Upper lobe of right lung (tissue), 1 donor: ENCODE data around the gene CDAN1. TPM values are rescaled to one million over a fixed set of nuclear protein-coding genes. Genes with fewer than 3 reads are reported as not detected.

Experiments used
- ATAC-seq: fragments of 200-7000 bp; cut with Tn5 transposase; one replicate; pipeline ENCODE4 v1.9.1; 2020; ENCODE audit warnings: mild to moderate bottlenecking, moderate library complexity
- DNase-seq: peaks from one replicate; pipeline ENCODE4 v3.0.0-alpha.2; 2020
- H3K27ac ChIP-seq: fragments of 200-600 bp; one replicate; pipeline ENCODE4 v1.8.0; 2022
- H3K27me3 ChIP-seq: fragments of 200-600 bp; one replicate; pipeline ENCODE4 v1.8.0; 2022; ENCODE audit warnings: mild to moderate bottlenecking
- H3K36me3 ChIP-seq: fragments of 200-600 bp; one replicate; pipeline ENCODE4 v1.8.0; 2022
- H3K4me1 ChIP-seq: fragments of 200-600 bp; one replicate; pipeline ENCODE4 v1.8.0; 2022
- H3K4me3 ChIP-seq: fragments of 200-600 bp; one replicate; pipeline ENCODE4 v1.8.0; 2022; ENCODE audit warnings: mild to moderate bottlenecking
- H3K9me3 ChIP-seq: fragments of 200-600 bp; one replicate; pipeline ENCODE4 v1.8.0; 2022
- CTCF ChIP-seq: fragments of 200-600 bp; IDR thresholded peaks from one replicate; pipeline ENCODE4 v1.8.0; 2022; ENCODE audit warnings: antibody characterized with exemption
- intact Hi-C: fragments of 100-400 bp; cut with DNase I; formaldehyde crosslinking; loops from one replicate; pipeline ENCODE4 v1.11.0; 2022
- total RNA-seq: library from RNA; stranded (reverse); fragmentation: NEBNext Ultra II Directional; extraction: Animal tissue kit (Norgen Biotek cat#: 25700); gene quantifications from one replicate; pipeline ENCODE4 v1.2.1, GENCODE V29; 2021
- donor health status: DM: no; HTN: yes; CAD: no; lungs with severe emphysema.

Gene CDAN1
- total RNA-seq, 1 donor from 2014 or later, result 13.5 TPM

- no peak for TF ChIP-seq CTCF
- no peak for DNase-seq
- H3K27ac ChIP-seq, result no peak overlapping the region
- H3K36me3 ChIP-seq, result peaks cover 93% of the 10 kb centered on the region
- no peak for ATAC-seq
- H3K4me1 ChIP-seq, result peaks cover 4% of the 10 kb centered on the region
- H3K4me3 ChIP-seq, result no peak overlapping the region
- H3K9me3 ChIP-seq, result no peaks in the 10 kb centered on the region
- intact Hi-C loops, result no loop called here
- no peaks in the 10 kb centered on the region for H3K27me3 ChIP-seq
Observed at GRCh38 chr15:42723068-42723467, 13.9 kb downstream of the CDAN1 start.

- Histone ChIP-seq H3K9me3 (no peaks in the 10 kb centered on the region), H3K4me1 (no peaks in the 10 kb centered on the region), H3K27me3 (no peaks in the 10 kb centered on the region), H3K36me3 (peaks cover 82% of the 10 kb centered on the region), H3K27ac (no peak overlapping the region), H3K4me3 (no peak overlapping the region)
- intact Hi-C loops, result no loop called here
- DNase-seq, result no peak
- no peak for TF ChIP-seq CTCF
- no peak for ATAC-seq
Observed at GRCh38 chr15:42721916-42722315, 15.0 kb downstream of the CDAN1 start.

GRCh38 chr15:42721016-42721415, 15.9 kb downstream of the CDAN1 start:
- Histone ChIP-seq H3K27me3 (no peaks in the 10 kb centered on the region), H3K27ac (no peak overlapping the region), H3K4me3 (no peak overlapping the region), H3K9me3 (no peaks in the 10 kb centered on the region), H3K4me1 (no peaks in the 10 kb centered on the region), H3K36me3 (peaks cover 73% of the 10 kb centered on the region)
- intact Hi-C loops, result no loop called here
- no peak for DNase-seq
- ATAC-seq, result no peak
- TF ChIP-seq CTCF, result no peak

GRCh38 chr15:42720071-42720470, 16.9 kb downstream of the CDAN1 start:
- intact Hi-C loops, result no loop called here
- H3K9me3 ChIP-seq, result no peaks in the 10 kb centered on the region
- no peak for DNase-seq
- H3K27ac ChIP-seq, result no peak overlapping the region
- H3K4me1 ChIP-seq, result no peaks in the 10 kb centered on the region
- no peaks in the 10 kb centered on the region for H3K27me3 ChIP-seq
- no peak for TF ChIP-seq CTCF
- ATAC-seq, result no peak
- peaks cover 64% of the 10 kb centered on the region for H3K36me3 ChIP-seq
- no peak overlapping the region for H3K4me3 ChIP-seq

- Histone ChIP-seq H3K27me3 (no peaks in the 10 kb centered on the region), H3K36me3 (peaks cover 53% of the 10 kb centered on the region), H3K4me3 (no peak overlapping the region), H3K9me3 (no peaks in the 10 kb centered on the region), H3K27ac (no peak overlapping the region), H3K4me1 (no peaks in the 10 kb centered on the region)
- no peak for TF ChIP-seq CTCF
- intact Hi-C loops, result no loop called here
- ATAC-seq (no peak), DNase-seq (no peak)
Observed at GRCh38 chr15:42719043-42719442, 17.9 kb downstream of the CDAN1 start.

GRCh38 chr15:42716626-42717025, 20.3 kb downstream of the CDAN1 start:
- H3K4me1 ChIP-seq, result no peaks in the 10 kb centered on the region
- H3K4me3 ChIP-seq, result no peak overlapping the region
- DNase-seq, result no peak

More at GRCh38 chr15:42716626-42717025, 20.3 kb downstream of the CDAN1 start:
- H3K36me3 ChIP-seq, result peaks cover 29% of the 10 kb centered on the region
- H3K27me3 ChIP-seq, result no peaks in the 10 kb centered on the region
- intact Hi-C loops, result no loop called here
- TF ChIP-seq CTCF, result no peak
- no peak for ATAC-seq
- no peak overlapping the region for H3K27ac ChIP-seq
- H3K9me3 ChIP-seq, result no peaks in the 10 kb centered on the region
